ENCODE results near the gene PLEKHA1.

PLEKHA1 gene

GRCh38 chr10:122379537-122379936 lies 5.0 kb downstream of the PLEKHA1 start:
- no peak for DNase-seq

- DNase-seq, result no peak
Observed at GRCh38 chr10:122380703-122381102, 6.2 kb downstream of the PLEKHA1 start.

GRCh38 chr10:122381680-122382079 lies 7.2 kb downstream of the PLEKHA1 start:
- no peak for DNase-seq

- DNase-seq, result no peak
Observed at GRCh38 chr10:122386514-122386913, 12.0 kb downstream of the PLEKHA1 start.

- DNase-seq, result no peak
Observed at GRCh38 chr10:122387572-122387971, 13.1 kb downstream of the PLEKHA1 start.

GRCh38 chr10:122388287-122388997 lies 13.9 kb downstream of the PLEKHA1 start:
- no peak for DNase-seq

GRCh38 chr10:122390271-122390670 lies 15.8 kb downstream of the PLEKHA1 start:
- DNase-seq, result no peak

GRCh38 chr10:122390679-122391078 lies 16.2 kb downstream of the PLEKHA1 start:
- DNase-seq, result no peak

- DNase-seq, result no peak
Observed at GRCh38 chr10:122391875-122392274, 17.4 kb downstream of the PLEKHA1 start.

GRCh38 chr10:122392835-122393234 lies 18.3 kb downstream of the PLEKHA1 start:
- no peak for DNase-seq

- no peak for DNase-seq
Observed at GRCh38 chr10:122393288-122393687, 18.8 kb downstream of the PLEKHA1 start.

GRCh38 chr10:122402548-122403131 lies 28.1 kb downstream of the PLEKHA1 start:
- DNase-seq, result no peak

- DNase-seq, result no peak
Observed at GRCh38 chr10:122404576-122404975, 30.1 kb downstream of the PLEKHA1 start.

- no peak for DNase-seq
Observed at GRCh38 chr10:122407375-122408125, 33.0 kb downstream of the PLEKHA1 start.

- no peak for DNase-seq
Observed at GRCh38 chr10:122413327-122413726, 38.8 kb downstream of the PLEKHA1 start.

GRCh38 chr10:122417667-122418066 lies 43.2 kb downstream of the PLEKHA1 start:
- DNase-seq, result no peak

GRCh38 chr10:122419016-122419415 lies 44.5 kb downstream of the PLEKHA1 start:
- DNase-seq, result no peak

- DNase-seq, result no peak
Observed at GRCh38 chr10:122419876-122420623, 45.5 kb downstream of the PLEKHA1 start.

GRCh38 chr10:122420624-122421007 lies 46.1 kb downstream of the PLEKHA1 start:
- no peak for DNase-seq

- no peak for DNase-seq
Observed at GRCh38 chr10:122421054-122421625, 46.6 kb downstream of the PLEKHA1 start.

GRCh38 chr10:122421742-122422141 lies 47.2 kb downstream of the PLEKHA1 start:
- no peak for DNase-seq

- no peak for DNase-seq
Observed at GRCh38 chr10:122422266-122422989, 47.9 kb downstream of the PLEKHA1 start.
